GM18867 (cell line): ENCODE results near the gene TARS2.

Experiments
- ATAC-seq: cut with Tn5 transposase; IDR thresholded peaks from one replicate; pipeline ENCODE4 v1.9.1; 2021; ENCODE audit warnings: mild to moderate bottlenecking, moderate library complexity; ENCODE audit not compliant: unreplicated experiment

Gene TARS2

DNA sequence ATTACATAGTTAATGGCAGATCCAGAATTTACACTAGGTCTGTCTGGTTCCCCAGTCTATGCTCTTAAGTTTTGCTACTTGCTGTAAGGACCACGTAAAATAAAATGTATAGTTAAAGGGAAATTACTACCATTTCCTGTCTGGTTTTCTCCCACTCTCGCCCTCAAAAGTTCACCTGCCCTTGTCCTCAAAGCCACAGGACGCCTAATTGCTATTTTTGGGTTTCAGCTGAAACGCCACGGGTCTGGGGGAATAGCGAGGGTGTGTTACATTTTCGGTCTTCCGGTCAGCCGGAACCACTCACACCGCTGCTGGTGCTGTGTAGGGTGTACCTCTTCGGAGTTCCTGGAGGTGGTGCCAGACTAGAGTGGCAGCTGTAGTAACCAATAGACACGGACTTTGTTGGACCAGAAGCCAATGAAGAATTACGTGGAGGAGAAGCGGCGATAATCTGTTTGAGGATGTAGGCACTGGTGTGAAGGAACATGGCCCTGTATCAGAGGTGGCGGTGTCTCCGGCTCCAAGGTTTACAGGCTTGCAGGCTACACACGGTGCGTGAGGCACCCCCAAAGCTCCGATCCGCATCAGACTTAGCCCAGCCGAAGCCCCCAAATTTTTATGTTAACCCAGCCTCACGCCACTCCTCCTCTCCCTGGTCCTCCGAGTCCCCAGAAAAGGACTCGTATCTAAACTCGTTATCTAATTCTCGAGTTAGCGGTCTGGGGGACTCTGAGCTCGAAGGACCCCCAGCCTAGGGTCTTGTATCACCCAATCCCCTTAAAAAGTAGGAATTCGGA is at the start of gene TARS2:
TSS of gene TARS2 (plus strand) at position 454 of the 797 bp plus-strand sequence. CDS start at position 486, 32 bp downstream.
- ATAC-seq: peak; percentile 100

GRCh38 chr1:150441121-150441520 is 46.1 kb upstream of the TARS2 start:
- ATAC-seq: no peak

DNA sequence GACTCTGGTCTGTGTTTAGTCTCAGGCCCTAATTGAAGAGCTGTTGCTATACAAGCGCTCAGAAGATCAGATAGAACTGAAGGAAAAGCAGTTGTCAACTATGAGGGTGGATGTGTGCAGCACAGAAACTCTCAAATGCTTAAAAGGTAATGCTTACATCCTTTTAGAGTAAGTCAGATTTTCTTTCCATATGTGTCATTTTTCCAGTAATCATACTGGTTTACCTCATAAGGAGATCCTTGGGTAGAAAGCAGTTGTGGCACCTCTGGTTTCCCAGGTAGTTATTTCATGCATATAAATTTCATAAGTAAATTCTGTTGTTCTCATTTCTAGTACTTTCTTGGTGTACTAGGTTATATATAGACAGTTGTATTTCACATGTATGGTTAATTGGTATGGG is 43.0 kb upstream of the TARS2 start:
- ATAC-seq: no peak

DNA sequence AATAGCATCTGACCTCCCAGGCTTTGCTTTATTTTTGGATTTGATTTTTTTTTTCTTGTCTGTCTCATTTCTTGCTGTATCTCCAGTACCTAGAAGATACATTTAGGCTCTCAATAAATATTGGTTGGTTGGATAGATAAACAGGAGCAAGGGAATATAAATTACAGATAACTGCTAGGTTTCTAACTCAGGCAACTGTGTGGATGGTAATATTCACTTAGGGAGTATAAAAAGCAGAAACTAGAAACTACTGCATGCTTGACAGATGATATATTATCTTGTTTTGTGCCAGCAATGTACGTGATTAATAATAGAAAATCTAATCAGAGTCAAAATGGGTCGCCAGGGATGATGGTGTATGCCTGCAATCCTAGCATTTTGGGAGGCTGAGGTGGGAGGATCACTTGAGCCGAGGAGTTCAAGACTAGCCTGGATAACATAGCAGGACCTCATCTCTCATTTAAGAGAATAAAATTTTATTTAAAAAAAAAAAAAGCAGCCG is 31.0 kb upstream of the TARS2 start:
- ATAC-seq: no peak

DNA sequence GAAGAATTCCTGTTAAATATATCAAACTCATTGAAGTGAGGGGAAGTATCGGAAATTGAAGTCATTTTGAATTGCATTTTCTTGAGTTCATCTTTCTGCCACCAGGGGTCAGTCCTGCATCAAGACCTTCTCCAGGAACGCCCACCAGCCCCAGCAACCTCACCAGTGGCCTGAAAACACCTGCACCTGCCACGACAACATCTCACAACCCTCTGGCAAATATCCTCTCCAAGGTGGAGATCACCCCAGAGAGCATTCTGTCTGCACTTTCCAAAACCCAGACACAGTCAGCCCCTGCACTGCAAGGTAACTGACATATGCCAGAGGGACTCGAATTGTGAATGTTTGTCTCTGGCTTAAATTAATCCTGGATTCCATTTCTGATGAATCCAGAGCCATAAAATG is 22.8 kb upstream of the TARS2 start:
- ATAC-seq: no peak

DNA sequence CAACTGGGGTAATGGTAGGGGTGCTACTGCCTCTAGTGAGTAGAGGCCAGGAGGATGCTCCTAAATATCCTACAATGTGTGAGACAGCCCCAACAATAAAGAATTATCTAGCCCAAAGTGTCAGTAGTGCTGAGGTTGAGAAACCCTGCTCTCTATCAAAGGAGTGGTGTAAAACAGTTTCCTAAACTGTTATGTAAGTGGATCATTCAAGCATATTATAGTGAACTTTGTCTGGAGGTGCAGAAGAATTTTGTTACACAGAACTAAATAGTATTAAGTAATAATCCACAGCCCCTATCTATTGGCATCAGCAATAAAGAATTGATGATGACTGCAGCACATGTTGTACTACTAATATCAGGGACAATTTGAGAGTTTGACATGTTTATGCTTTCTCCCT is 20.3 kb upstream of the TARS2 start:
- ATAC-seq: no peak

DNA sequence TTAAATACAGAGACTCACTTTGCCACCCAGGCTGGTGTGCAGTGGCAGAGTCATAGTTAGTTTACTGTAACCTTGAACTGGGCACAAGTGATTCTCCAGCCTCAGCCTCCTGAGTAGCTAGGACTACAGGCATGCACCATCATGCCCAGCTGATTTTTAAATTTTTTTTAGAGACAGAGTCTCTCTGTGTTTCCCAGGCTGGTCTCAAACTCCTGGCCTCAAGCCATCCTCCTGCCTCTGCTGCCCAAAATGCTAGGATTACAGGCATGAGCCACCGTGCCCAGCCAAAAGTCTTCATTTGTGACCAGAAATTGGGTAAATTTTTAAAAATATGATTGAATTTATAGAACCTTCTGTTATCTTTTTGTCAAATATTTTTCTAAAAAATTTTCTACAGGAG is 17.9 kb upstream of the TARS2 start:
- ATAC-seq: no peak

DNA sequence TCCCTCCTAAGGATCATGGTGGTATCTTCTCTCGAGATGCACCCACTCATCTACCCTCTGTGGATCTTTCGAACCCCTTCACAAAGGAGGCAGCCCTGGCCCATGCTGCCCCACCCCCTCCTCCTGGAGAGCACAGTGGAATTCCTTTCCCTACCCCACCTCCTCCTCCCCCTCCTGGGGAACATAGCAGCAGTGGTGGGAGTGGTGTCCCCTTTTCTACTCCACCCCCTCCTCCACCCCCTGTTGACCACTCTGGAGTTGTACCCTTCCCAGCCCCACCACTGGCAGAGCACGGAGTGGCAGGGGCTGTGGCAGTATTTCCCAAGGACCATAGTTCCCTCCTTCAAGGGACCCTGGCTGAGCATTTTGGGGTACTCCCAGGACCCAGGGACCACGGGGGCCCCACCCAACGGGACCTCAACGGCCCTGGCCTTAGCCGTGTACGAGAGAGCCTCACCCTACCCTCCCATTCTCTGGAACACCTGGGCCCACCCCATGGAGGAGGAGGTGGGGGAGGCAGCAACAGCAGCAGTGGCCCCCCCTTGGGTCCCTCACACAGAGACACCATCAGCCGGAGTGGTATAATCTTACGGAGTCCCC is 14.5 kb upstream of the TARS2 start:
- no peak for ATAC-seq

- ATAC-seq: no peak
Observed at GRCh38 chr1:150473659-150474058, 13.6 kb upstream of the TARS2 start.

GRCh38 chr1:150474869-150475268 is 12.3 kb upstream of the TARS2 start:
- ATAC-seq: no peak

DNA sequence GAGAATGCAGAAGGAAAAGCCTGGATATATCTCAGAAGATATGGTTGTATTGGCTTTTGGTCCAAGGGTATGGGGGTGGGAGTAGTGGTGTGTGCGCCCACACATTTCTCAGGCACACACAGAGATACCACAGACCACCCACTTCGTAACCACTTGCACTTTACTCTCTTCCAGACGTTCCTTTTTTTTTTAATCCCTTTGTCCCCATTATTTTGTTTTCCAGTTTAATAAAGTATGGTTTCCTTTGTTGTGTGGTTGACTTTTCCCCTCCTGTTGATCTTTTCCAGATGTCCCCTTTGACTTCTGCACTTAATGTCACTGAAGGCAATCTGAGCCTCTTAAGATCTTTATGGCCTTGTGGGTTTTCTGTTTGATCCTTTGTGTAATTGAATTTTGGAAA is 10.5 kb upstream of the TARS2 start:
- ATAC-seq: no peak

- ATAC-seq: no peak
Observed at GRCh38 chr1:150477320-150477719, 9.9 kb upstream of the TARS2 start.

DNA sequence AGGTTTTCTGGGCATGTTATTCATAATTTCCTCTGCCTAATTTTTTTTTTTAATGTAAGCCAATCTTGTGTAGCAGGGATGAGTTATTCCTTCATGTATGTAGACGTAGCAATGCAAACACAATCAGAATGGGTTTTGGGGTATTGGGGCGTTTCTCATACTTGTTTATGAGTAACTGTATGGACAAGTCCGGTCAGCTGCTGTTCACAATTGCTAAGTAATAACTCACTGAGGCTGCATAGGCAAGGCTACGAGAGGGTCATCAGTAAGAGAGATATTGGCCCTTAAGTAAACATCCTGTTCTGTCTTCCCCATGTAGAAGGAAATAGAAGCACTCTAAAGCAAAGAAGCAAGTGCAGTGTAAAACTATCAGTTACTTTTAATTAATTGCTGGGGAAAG is 9.5 kb upstream of the TARS2 start:
- no peak for ATAC-seq

DNA sequence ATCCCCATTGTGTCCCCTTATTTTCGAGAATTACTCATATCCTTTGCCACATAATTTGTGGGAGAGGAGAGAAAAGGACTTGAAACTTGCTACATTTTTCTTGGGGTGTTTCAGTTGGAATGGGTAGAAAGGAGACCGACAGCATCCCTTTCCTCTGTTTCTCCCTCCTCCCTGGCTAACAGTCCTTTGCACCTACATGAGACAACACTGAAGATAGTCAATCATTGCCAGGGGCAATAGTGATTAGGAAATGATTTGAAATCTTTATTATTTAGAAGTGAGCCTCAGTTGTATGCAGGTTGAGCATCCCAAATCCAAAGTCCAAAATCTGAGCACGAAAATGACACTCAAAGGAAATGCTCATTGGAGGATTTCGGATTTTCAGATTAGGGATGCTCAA is 7.8 kb upstream of the TARS2 start:
- ATAC-seq: no peak

GRCh38 chr1:150479927-150480352 is 7.3 kb upstream of the TARS2 start:
- ATAC-seq: no peak

- no peak for ATAC-seq
Observed at GRCh38 chr1:150484431-150484830, 2.8 kb upstream of the TARS2 start.

DNA sequence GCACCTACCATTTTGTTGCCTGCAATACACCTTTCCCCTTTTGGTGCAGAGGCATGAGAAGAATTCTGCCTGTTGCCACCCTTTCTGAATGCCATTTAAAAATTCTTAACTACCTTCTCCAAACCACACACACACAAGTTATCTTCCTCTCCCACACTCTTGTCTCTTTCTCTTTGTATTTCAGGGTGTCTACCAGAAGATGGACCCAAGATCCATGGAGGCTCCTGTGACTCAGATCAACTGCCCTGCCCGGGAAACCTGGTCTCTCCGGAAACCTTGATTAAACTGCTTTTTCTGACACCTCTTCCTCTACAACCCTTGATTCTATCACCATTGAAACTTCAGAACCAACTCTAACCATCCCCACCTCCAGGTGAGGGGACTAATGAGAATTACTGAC is 2.4 kb upstream of the TARS2 start:
- ATAC-seq: no peak

GRCh38 chr1:150487763-150488115 is 520 bp downstream of the TARS2 start:
- ATAC-seq: no peak

DNA sequence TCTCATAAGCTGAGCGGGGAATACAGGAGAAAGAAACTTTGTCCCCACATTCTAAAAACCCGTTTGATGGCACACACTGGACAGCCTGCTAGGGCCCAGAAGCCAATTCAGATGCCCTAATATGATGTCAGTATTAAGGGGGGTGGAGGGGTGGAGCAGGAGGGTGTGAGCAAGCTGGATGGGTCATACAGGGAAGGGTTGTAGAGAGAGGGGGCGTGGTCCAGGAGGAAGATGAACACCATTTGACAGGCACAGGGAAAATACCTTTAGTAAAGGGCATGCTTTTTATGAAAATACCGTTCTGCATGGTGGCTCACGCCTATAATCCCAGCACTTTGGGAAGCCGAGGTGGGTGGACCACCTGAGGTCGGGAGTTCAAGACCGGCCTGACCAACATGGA is 6.0 kb downstream of the TARS2 start:
- ATAC-seq: no peak

DNA sequence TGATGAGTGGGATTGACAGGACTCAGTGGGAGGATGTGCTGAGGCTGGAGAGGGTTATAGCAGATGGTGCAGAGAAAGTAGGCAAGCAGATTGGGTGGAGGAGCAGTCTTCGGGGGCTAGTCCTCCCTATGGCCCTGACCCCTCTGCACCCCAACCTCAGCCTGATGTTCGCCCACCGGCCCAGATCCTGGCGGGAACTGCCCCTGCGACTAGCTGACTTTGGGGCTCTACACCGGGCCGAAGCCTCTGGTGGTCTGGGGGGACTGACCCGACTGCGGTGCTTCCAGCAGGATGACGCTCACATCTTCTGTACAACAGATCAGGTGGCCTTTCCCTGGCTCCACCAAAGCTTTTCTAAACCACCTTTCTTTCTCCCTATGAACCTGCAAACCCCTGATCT is 11.1 kb downstream of the TARS2 start:
- no peak for ATAC-seq

- no peak for ATAC-seq
Observed at GRCh38 chr1:150505431-150505830, 18.2 kb downstream of the TARS2 start.
